ENCODE data around the gene FAT1.

FAT1 gene

GRCh38 chr4:186701788-186702187 lies 21.9 kb downstream of the FAT1 start:
- DNase-seq (ENCODE audit: extremely low read depth, low read depth): no peak
- TF ChIP-seq, protein P1, sequence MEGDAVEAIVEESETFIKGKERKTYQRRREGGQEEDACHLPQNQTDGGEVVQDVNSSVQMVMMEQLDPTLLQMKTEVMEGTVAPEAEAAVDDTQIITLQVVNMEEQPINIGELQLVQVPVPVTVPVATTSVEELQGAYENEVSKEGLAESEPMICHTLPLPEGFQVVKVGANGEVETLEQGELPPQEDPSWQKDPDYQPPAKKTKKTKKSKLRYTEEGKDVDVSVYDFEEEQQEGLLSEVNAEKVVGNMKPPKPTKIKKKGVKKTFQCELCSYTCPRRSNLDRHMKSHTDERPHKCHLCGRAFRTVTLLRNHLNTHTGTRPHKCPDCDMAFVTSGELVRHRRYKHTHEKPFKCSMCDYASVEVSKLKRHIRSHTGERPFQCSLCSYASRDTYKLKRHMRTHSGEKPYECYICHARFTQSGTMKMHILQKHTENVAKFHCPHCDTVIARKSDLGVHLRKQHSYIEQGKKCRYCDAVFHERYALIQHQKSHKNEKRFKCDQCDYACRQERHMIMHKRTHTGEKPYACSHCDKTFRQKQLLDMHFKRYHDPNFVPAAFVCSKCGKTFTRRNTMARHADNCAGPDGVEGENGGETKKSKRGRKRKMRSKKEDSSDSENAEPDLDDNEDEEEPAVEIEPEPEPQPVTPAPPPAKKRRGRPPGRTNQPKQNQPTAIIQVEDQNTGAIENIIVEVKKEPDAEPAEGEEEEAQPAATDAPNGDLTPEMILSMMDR (IDR thresholded peaks at IDR 0.05; ENCODE audit: low read depth, low read length): no peak

GRCh38 chr4:186701273-186701672 lies 22.4 kb downstream of the FAT1 start:
- DNase-seq (ENCODE audit: extremely low read depth, low read depth): no peak
- TF ChIP-seq, protein P1 (IDR thresholded peaks at IDR 0.05; ENCODE audit: low read depth, low read length): no peak

GRCh38 chr4:186700746-186701145 lies 22.9 kb downstream of the FAT1 start:
- no peak for DNase-seq (ENCODE audit: extremely low read depth, low read depth)
- TF ChIP-seq, protein P1 (IDR thresholded peaks at IDR 0.05; ENCODE audit: low read depth, low read length): no peak

GRCh38 chr4:186699881-186700397 lies 23.7 kb downstream of the FAT1 start:
- no peak for DNase-seq (ENCODE audit: extremely low read depth, low read depth)

DNA sequence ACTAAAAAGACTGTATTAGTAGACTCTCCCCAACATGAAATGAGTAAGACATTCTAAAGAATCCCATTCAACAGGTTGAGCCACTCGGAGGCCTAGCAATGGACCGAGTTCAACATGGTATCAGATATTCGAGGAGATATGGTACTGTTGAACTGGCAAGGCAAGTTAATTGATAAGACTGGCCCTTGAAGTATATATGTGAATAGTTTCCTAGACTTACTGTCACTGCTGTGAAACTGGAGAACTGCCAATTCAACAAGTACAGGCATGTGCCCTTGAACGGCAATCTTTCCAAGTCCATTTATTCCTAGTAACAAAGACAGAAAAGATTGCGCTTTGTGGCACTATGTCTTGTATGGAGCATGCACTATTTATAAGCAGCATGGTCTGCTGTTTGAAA lies 24.4 kb downstream of the FAT1 start:
- TF ChIP-seq, protein P1 (IDR thresholded peaks at IDR 0.05; ENCODE audit: low read depth, low read length): no peak
- no peak for DNase-seq (ENCODE audit: extremely low read depth, low read depth)

More at GRCh38 chr4:186699881-186700397, 23.7 kb downstream of the FAT1 start:
- TF ChIP-seq, protein P1 (IDR thresholded peaks at IDR 0.05; ENCODE audit: low read depth, low read length): no peak

GRCh38 chr4:186698525-186698924 lies 25.1 kb downstream of the FAT1 start:
- TF ChIP-seq, protein P1 (IDR thresholded peaks at IDR 0.05; ENCODE audit: low read depth, low read length): no peak

GRCh38 chr4:186698028-186698427 lies 25.6 kb downstream of the FAT1 start:
- TF ChIP-seq, protein P1 (IDR thresholded peaks at IDR 0.05; ENCODE audit: low read depth, low read length): no peak
- no peak for DNase-seq (ENCODE audit: extremely low read depth, low read depth)

More at GRCh38 chr4:186698525-186698924, 25.1 kb downstream of the FAT1 start:
- DNase-seq (ENCODE audit: extremely low read depth, low read depth): no peak
